OCI-LY3 (cell line): ENCODE data around the gene PHLDB2.

Experiments used
- EZH2phosphoT487 ChIP-seq: fragments of 200-600 bp; shearing (Covaris generic); IDR thresholded peaks from 2 replicates; pipeline ENCODE4 v1.6.1; 2018; ENCODE audit warnings: antibody characterized with exemption, mixed run types, low read depth
- TF ChIP-seq, protein P1 (sequence below): fragments of 200-600, 300-600 bp; sonication (generic); IDR thresholded peaks from 2 replicates; pipeline ENCODE4 v1.5.1; 2014; ENCODE audit warnings: antibody characterized with exemption, low read length, low read depth

DNA sequence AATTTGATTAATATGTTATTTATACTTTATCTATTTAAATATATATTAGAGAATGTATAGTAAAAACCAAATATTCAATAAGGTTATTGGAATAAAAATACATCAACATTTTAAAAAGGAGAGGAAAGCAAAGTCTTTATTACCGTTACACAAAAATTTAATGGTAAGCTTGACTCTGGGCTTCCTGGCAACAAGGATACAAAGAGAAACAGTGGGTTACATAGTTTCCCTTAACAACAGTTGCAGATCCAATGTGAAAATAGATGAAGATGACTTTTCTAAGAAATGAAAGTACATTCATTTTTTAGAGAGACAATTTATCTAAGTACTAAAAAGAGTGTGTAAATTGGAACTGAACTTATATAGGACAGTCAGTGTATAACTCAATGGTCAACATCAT lies 6.0 kb upstream of the PHLDB2 start:
- TF ChIP-seq, protein P1, sequence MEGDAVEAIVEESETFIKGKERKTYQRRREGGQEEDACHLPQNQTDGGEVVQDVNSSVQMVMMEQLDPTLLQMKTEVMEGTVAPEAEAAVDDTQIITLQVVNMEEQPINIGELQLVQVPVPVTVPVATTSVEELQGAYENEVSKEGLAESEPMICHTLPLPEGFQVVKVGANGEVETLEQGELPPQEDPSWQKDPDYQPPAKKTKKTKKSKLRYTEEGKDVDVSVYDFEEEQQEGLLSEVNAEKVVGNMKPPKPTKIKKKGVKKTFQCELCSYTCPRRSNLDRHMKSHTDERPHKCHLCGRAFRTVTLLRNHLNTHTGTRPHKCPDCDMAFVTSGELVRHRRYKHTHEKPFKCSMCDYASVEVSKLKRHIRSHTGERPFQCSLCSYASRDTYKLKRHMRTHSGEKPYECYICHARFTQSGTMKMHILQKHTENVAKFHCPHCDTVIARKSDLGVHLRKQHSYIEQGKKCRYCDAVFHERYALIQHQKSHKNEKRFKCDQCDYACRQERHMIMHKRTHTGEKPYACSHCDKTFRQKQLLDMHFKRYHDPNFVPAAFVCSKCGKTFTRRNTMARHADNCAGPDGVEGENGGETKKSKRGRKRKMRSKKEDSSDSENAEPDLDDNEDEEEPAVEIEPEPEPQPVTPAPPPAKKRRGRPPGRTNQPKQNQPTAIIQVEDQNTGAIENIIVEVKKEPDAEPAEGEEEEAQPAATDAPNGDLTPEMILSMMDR: no peak
- TF ChIP-seq EZH2phosphoT487: no peak
